Endothelial cell of umbilical vein (primary cell): ENCODE results near the gene RTN4RL1. TPM values are rescaled to one million over a fixed set of nuclear protein-coding genes. Genes with fewer than 3 reads are reported as not detected.

Source experiments
- BruUV-seq: library from RNA; stranded (reverse); fragments of 400-500 nt; replicated peaks from 2 replicates; lab custom pipeline; 2021; lab: Mats Ljungman, UMichigan
- CTCF ChIA-PET: fragments of 300-600, 350-600 bp; sonication (Branson Sonifier 250); formaldehyde crosslinking; loops from one replicate; lab custom pipeline; 2021; ENCODE audit warnings: antibody characterized with exemption, inconsistent platforms; lab: Charles Lee
- POLR2A ChIA-PET: fragments of 300-600, 350-600 bp; sonication (Branson Sonifier 250); formaldehyde crosslinking; loops from one replicate; lab custom pipeline; 2021; ENCODE audit warnings: antibody characterized with exemption, inconsistent platforms; lab: Charles Lee
- DNase-seq: peaks from one replicate; pipeline ENCODE4 v3.0.0-alpha.2; 2011; ENCODE audit warnings: low read depth, low spot score
- FAIRE-seq: peaks from 2 replicates; lab custom pipeline; 2011; peaks lifted over from hg19 to GRCh38; lab: Jason Lieb, UNC
- H2AFZ ChIP-seq: 2 replicates; pipeline ENCODE4 v1.6.0; 2012; ENCODE audit warnings: low read depth, low read length, control low read depth, inconsistent platforms
- H3K27ac ChIP-seq: 2 replicates; pipeline ENCODE4 v1.5.1; 2011; ENCODE audit warnings: low read depth, mild to moderate bottlenecking, control low read depth, low read length, moderate library complexity; ENCODE audit not compliant: insufficient read depth
- H3K27me3 ChIP-seq, 2 experiments: 2 replicates each; pipeline versions ENCODE4 v1.6.0 to v1.6.1; 2011; ENCODE audit warnings: low read length in 2 of 2, mixed read lengths in 1 of 2; ENCODE audit not compliant: control insufficient read depth in 2 of 2, insufficient read depth in 2 of 2
- H3K36me3 ChIP-seq, 2 experiments: 2 replicates in 1 of 2; 3 replicates in 1 of 2; pipeline ENCODE4 v1.5.1; 2011; ENCODE audit warnings: low read length in 2 of 2, mild to moderate bottlenecking in 1 of 2, moderate library complexity in 1 of 2; ENCODE audit not compliant: control insufficient read depth in 2 of 2, insufficient read depth in 2 of 2; ENCODE audit errors: extremely low read depth in 1 of 2
- H3K4me1 ChIP-seq: 3 replicates; pipeline ENCODE4 v1.5.1; 2011; ENCODE audit warnings: mild to moderate bottlenecking, low read length; ENCODE audit not compliant: control insufficient read depth, insufficient read depth; ENCODE audit errors: extremely low read depth
- H3K4me2 ChIP-seq: 2 replicates; pipeline ENCODE4 v1.6.1; 2011; ENCODE audit warnings: low read length, control low read depth, mixed read lengths; ENCODE audit not compliant: insufficient read depth
- H3K4me3 ChIP-seq, 3 experiments: fragments of 200-600 bp in 1 of 3; sonication (generic), shearing (Covaris generic) in 1 of 3; replicated peaks in 1 of 3; 2 replicates each; pipeline ENCODE4 v1.5.1; 2011 to 2016; ENCODE audit warnings: control low read depth in 3 of 3, low read length in 3 of 3, mild to moderate bottlenecking in 2 of 3, inconsistent platforms in 1 of 3, low read depth in 1 of 3, moderate library complexity in 1 of 3; ENCODE audit not compliant: insufficient read depth in 1 of 3
- H3K79me2 ChIP-seq: 2 replicates; pipeline ENCODE4 v1.6.0; 2012; ENCODE audit warnings: low read length, inconsistent platforms; ENCODE audit not compliant: control insufficient read depth, insufficient read depth
- H3K9ac ChIP-seq: replicated peaks from 2 replicates; pipeline ENCODE3; 2011; ENCODE audit warnings: low read length, control low read depth; ENCODE audit not compliant: insufficient read depth; ENCODE audit errors: extremely low read depth
- H3K9me1 ChIP-seq: replicated peaks from 3 replicates; pipeline ENCODE4 v1.6.0; 2011; ENCODE audit warnings: mild to moderate bottlenecking, low read length; ENCODE audit not compliant: control insufficient read depth, insufficient read depth; ENCODE audit errors: extremely low read depth
- H3K9me3 ChIP-seq: replicated peaks from 2 replicates; pipeline ENCODE4 v1.5.1; 2012; ENCODE audit warnings: low read length, inconsistent platforms; ENCODE audit not compliant: control insufficient read depth, insufficient read depth
- H4K20me1 ChIP-seq: replicated peaks from 2 replicates; pipeline ENCODE3; 2011; ENCODE audit warnings: mild to moderate bottlenecking, low read length; ENCODE audit not compliant: control insufficient read depth, insufficient read depth; ENCODE audit errors: extremely low read depth
- CTCF ChIP-seq, 2 donors: IDR thresholded peaks; 1 replicate in 1 of 2; 2 replicates in 1 of 2; pipeline ENCODE4 v1.5.1; 2011; ENCODE audit warnings: low read length in 2 of 2, mild to moderate bottlenecking in 2 of 2, moderate library complexity in 2 of 2, control low read depth in 1 of 2, inconsistent platforms in 1 of 2, low read depth in 1 of 2; ENCODE audit not compliant: insufficient read depth in 1 of 2; ENCODE audit errors: extremely low read depth in 1 of 2
- EZH2 ChIP-seq: IDR thresholded peaks from 2 replicates; pipeline ENCODE4 v1.6.1; 2012; ENCODE audit warnings: borderline replicate concordance, low read depth, mild to moderate bottlenecking, moderate library complexity, low read length, inconsistent platforms; ENCODE audit not compliant: severe bottlenecking
- FOS ChIP-seq: IDR thresholded peaks from 2 replicates; pipeline ENCODE4 v1.6.1; 2011; ENCODE audit warnings: mild to moderate bottlenecking, low read length, moderate library complexity, borderline replicate concordance; ENCODE audit not compliant: insufficient read depth
- GATA2 ChIP-seq: IDR thresholded peaks from 2 replicates; pipeline ENCODE4 v1.7.0; 2011; ENCODE audit warnings: low read depth, mild to moderate bottlenecking, moderate library complexity, mixed read lengths, low read length; ENCODE audit not compliant: insufficient read length, insufficient read depth
- JUN ChIP-seq: IDR thresholded peaks from 2 replicates; pipeline ENCODE4 v1.6.1; 2011; ENCODE audit warnings: borderline replicate concordance, low read depth; ENCODE audit not compliant: insufficient read length, insufficient read depth
- MAX ChIP-seq: IDR thresholded peaks from 2 replicates; pipeline ENCODE4 v1.6.1; 2011; ENCODE audit not compliant: insufficient read depth, insufficient read length
- MYC ChIP-seq: IDR thresholded peaks from one replicate; pipeline ENCODE4 v1.6.1; 2011; ENCODE audit warnings: mild to moderate bottlenecking, low read depth, low read length
- POLR2A ChIP-seq: IDR thresholded peaks from 2 replicates; pipeline ENCODE4 v1.6.1; 2012; ENCODE audit warnings: low read depth, mild to moderate bottlenecking, control low read depth, low read length
- POLR2AphosphoS5 ChIP-seq: IDR thresholded peaks from 2 replicates; pipeline ENCODE4 v1.6.1; 2012; ENCODE audit warnings: low read depth, mild to moderate bottlenecking, control low read depth, low read length, moderate library complexity; ENCODE audit not compliant: insufficient read depth
- dilution Hi-C: fragments of 300-500 bp; cut with MboI; formaldehyde crosslinking; loops from one replicate; pipeline ENCODE4 v1.15.0; 2019; ENCODE audit warnings: low sequenced_read_pairs; ENCODE audit not compliant: extremely low pct_ligation_motif_present
- intact Hi-C: fragments of 100-400 bp; cut with micrococcal nuclease; formaldehyde crosslinking; loops from one replicate; pipeline ENCODE4 v1.10.0; 2022
- polyA plus RNA-seq, 4 experiments: library from polyadenylated mRNA; depleted of rRNA in 3 of 4; stranded (reverse) in 3 of 4; unstranded in 1 of 4; fragments of >200 nt; gene quantifications; 2 replicates each; pipeline versions ENCODE4 v1.2.1 to v1.2.3, GENCODE V29; 2011 to 2012; ENCODE audit warnings: missing spikeins in 1 of 4
- total RNA-seq: library from RNA; stranded (reverse); gene quantifications from 2 replicates; pipeline ENCODE4 v1.2.3, GENCODE V29; 2021

The RTN4RL1 gene
- total and polyA plus RNA-seq, 2 donors (not counting 3 experiments of a cell fraction or from before 2014, with no cell fraction given), result 0.04 TPM; not detected in 1

- H3K27me3 ChIP-seq, result peaks cover 0 to 2% of the 10 kb centered on the region in 2 experiments
- H3K79me2 ChIP-seq, result peaks cover 27% of the 10 kb centered on the region
- H3K36me3 ChIP-seq, result peaks cover 3 to 10% of the 10 kb centered on the region in 2 experiments
- H3K4me2 ChIP-seq, result no peak overlapping the region
- no peak overlapping the region for H2AFZ ChIP-seq
- FAIRE-seq (no peak), DNase-seq (no peak)
- H4K20me1 ChIP-seq, result no peaks in the 10 kb centered on the region
- H3K27ac ChIP-seq, result no peak overlapping the region
- H3K9me1 ChIP-seq, result no peaks in the 10 kb centered on the region
- TF ChIP-seq GATA2 (no peak), POLR2AphosphoS5 (peak; percentile 14)
- intact Hi-C loops (no loop called here), dilution Hi-C loops (no loop called here)
- H3K4me1 ChIP-seq, result peaks cover 27% of the 10 kb centered on the region
- ChIA-PET CTCF (interaction anchor here (0.7 to 17.2 kb wide), 12 partner anchors 9 to 223 kb away, joined by 3 to 455 read pairs (median 4); no protein-coding TSS in a partner anchor), POLR2A (interaction anchor here (1.4 kb wide), 1 partner anchor 10 kb away, joined by 3 read pairs; no protein-coding TSS in a partner anchor)
- H3K9ac ChIP-seq, result no peak overlapping the region
- H3K4me3 ChIP-seq, result no peak overlapping the region
- H3K9me3 ChIP-seq, result no peaks in the 10 kb centered on the region
- no TSS peak for BruUV-seq
These were observed 32.8 kb upstream of the RTN4RL1 start for GRCh38 chr17:2057760-2058585.

GRCh38 chr17:2057175-2057759 lies 32.1 kb upstream of the RTN4RL1 start:
- Histone ChIP-seq H3K9me1 (no peaks in the 10 kb centered on the region), H3K4me3 (no peak overlapping the region), H2AFZ (no peak overlapping the region), H3K27me3 (peaks cover 0 to 2% of the 10 kb centered on the region in 2 experiments), H3K9ac (no peak overlapping the region), H4K20me1 (no peaks in the 10 kb centered on the region), H3K79me2 (peaks cover 24% of the 10 kb centered on the region), H3K4me1 (peaks cover 19% of the 10 kb centered on the region), H3K4me2 (no peak overlapping the region), H3K9me3 (no peaks in the 10 kb centered on the region), H3K36me3 (peaks cover 3 to 10% of the 10 kb centered on the region in 2 experiments), H3K27ac (no peak overlapping the region)
- FAIRE-seq, result no peak
- ChIA-PET CTCF (interaction anchor here (2.2 to 17.2 kb wide), 3 partner anchors 33 to 188 kb away, joined by 7 to 455 read pairs (median 10); no protein-coding TSS in a partner anchor), POLR2A (interaction anchor here (1.4 kb wide), 1 partner anchor 11 kb away, joined by 3 read pairs; no protein-coding TSS in a partner anchor)
- DNase-seq, result no peak
- dilution Hi-C loops (no loop called here), intact Hi-C loops (no loop called here)
- BruUV-seq, result no TSS peak
- TF ChIP-seq POLR2A, result no peak
- TF ChIP-seq EZH2, result no peak
- no peak for TF ChIP-seq CTCF (IDR thresholded peaks at IDR 0.05; ENCODE audit: extremely low read depth in 1 of 2, insufficient read depth in 1 of 2, low read depth in 1 of 2, low read length in 2 of 2)
- no peak for TF ChIP-seq JUN
- TF ChIP-seq GATA2, result no peak
- TF ChIP-seq FOS, result no peak
- TF ChIP-seq MYC, result no peak
- TF ChIP-seq POLR2AphosphoS5, result no peak
- no peak for TF ChIP-seq MAX
